ENCODE results near the gene KIF7.

Gene KIF7

DNA sequence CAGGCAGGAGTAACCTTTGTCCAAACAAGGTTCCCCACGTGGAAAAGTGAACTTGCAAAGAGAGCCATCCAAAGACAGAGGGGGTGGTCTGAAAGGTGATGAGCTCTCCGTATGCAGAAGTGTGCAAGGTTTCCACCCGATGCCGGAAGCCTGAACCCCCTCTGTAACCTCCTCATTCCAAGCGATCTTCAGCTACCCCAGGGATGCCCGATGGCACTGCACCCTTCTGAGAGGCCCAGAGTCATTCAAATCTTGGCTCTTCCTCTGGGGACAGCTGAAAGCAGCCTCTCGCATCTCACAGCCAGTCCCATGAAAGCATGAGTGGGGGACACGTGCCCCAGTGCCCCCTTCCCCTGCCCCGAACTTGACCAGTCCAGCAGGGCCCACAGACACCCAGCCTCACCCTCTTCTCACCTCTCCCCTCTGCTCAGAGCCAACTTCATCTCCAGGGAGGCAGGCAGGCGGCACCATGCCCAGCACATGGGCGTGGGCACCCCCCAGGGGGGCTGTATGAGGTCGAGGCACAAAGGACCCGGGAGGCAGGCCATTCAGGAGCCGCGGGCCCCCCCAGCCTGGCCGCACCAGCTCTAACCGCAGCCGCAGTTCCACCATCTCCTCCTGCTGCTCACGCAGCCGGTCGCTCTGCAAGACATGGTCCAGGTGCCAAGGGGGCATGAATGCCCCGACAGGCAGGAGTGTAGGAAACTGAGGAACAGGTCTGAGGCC lies 8.7 kb downstream of the KIF7 start:
- no peak for DNase-seq

- DNase-seq = no peak
These were observed 9.6 kb downstream of the KIF7 start for GRCh38 chr15:89645680-89646079.

DNA sequence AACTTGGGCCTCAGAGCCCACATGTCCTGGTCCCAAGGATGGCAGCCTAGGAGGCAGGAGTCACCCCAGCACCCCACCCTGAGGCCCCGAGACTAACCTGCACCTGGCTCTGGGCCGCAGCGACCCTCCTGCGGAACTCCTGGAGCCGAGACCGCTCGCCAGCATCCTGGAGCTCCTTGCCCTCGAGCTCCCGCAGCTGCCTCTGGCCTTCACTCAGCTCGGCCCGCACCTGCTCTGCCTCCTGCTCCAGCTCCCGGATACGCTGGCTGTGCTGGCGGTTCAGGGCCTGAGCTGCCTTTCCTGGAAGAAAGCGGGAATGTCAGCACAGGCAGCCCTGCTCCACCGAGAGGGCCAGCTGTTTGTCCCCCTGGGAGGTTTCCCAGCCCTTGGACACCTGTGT lies 13.2 kb downstream of the KIF7 start:
- DNase-seq = no peak

GRCh38 chr15:89641053-89641452 lies 14.2 kb downstream of the KIF7 start:
- no peak for DNase-seq

DNA sequence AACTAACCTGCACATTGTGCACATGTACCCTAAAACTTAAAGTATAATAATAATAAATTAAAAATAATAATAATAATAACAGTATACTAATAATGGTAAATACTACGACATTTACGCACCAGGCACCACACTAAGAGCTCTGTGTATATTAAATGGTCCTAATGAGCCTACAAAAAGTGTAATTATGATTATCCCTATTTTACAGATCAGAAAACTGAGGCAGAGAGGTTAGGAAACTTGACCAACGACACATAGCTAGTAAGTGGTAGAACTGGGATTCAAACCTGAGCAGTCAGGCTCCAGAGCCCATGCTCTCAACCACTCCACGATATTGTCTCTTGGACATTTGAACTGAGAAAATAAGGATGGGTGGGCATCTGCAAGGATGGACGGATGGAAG lies 15.0 kb downstream of the KIF7 start:
- DNase-seq = no peak

DNA sequence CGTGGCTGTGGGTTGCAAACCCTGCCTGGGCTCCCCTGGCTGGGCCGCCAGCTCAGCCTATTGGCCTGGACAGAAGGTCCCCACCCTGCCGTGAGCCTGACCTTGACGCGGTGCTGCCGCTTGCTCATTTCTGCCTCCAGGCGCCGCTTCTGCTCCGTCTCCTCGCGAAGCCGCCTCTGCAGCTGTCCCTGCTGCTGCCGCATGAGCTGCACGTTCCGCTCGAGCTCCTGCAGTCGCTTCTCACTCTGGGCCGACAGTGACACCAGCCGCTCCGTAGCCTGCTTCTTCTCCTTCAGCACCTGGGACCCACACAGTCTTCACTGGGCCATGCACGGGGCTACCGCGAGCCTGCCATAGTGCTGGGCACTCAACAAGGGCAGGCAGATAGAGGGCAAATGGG lies 21.7 kb downstream of the KIF7 start:
- no peak for DNase-seq

GRCh38 chr15:89632563-89633430 lies 22.5 kb downstream of the KIF7 start:
- DNase-seq = no peak

DNA sequence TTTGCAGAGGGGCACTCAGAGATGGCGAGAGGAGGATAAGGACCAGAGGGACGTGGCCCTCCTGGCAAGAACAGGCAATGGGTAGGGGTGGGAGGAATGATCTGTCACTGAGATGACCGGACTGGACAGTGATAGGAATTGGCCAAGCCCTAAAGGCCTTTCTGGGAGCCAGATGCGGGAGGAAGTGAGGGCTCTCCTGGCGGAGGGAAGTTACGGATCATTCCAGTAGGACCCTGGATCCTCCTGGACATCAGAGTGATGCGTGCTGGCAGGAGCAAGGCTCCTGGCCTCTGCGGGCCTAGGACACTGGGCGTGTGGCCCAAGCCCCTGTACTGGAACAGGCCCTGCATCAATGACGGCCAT lies 23.4 kb downstream of the KIF7 start:
- DNase-seq = no peak

- no peak for DNase-seq
These were observed 24.0 kb downstream of the KIF7 start for GRCh38 chr15:89630974-89631901.

GRCh38 chr15:89630260-89630659 lies 25.0 kb downstream of the KIF7 start:
- no peak for DNase-seq

DNA sequence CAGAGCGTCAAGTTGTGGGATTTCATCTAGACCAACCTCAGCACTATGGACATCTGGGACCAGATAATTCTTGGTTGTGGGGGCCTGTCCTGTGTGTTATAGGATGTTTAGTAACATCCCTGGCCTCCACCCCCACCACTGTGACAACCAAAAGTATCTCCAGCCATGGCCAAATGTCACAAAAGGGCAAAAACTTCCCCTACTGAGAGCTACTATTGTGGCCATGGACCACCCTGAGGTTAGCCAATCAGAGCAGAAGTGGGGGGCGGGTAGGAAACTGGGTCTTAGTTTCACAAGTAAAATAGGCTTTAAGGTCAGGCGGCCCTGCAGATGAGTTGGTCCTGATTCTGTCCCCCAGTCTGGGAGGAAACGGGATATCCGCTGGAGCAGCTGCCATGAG lies 25.4 kb downstream of the KIF7 start:
- no peak for DNase-seq

GRCh38 chr15:89628806-89629715 lies 26.2 kb downstream of the KIF7 start:
- no peak for DNase-seq

DNA sequence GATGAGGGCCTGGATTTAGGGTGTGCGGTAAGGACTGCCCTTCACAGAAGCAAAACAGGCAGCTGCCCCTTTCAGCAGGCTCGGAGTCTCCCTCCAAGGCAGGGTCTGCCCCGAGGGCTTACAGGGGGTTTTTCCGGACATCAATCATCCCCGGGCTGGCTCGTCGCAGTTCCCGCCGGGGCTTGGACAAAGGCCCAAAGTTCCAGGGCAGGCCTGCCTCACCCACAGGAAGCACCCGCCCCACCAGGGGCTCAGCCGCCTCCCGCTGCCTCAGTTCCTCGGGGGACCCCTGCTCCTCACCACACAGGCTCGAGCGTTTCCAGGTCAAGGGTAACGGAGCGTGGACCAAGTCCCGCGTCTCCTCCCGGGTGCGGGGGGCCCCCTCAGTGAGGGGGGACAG lies 27.0 kb downstream of the KIF7 start:
- no peak for DNase-seq

DNA sequence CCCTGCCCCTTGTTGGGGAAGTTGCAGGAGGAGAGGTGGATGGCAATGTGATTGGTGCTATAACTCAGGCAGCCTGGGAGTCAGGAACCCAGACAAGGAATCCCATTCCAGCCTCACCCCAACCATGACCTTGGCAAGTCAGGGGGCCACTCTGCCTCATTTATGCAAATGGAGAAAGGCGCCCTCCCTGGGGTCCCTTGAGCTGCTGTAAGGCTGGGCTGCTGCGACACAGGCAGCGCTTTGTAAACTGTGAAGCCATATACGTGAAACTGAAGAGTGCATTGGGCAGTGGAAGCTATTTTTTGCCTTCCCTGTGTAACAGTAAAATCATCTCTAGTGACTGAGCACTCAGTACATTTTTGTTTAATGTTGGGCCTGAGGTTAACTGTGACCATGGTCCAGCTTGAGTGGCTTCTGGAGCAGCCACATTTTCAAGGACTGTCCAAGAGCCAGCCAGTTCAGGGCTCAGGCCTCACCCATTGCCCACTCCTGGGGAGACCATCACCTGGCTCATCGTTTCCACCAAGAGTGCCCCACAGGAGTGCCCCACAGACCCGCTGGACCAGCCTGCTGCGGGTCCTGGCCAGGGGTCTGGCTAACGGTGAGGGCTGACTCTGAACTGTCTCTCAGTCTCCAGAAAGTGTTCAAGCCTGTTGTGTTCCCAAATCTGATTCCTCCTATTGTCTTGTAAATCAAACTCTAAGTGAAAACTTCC lies 27.9 kb downstream of the KIF7 start:
- no peak for DNase-seq

DNA sequence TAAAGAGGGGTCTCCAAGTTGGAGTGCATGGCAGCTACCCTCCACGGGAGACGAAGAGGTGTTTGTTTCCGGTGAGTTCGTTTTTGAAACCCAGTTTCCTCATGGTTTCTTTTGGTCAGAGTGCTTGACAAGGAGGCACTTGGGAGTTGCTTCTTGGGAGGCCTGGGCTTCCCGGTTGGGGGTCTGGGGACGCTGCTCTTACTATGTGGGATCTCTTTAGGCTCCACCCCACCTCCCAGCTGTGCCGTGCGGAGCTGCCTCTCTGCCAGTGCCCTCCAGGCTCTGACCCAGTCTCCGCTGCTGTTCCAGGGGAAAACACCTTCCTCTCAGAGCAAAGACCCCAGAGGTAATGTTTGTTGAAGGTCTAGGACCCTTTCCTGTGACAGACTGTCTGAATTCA lies 29.6 kb downstream of the KIF7 start:
- no peak for DNase-seq

- DNase-seq = no peak
These were observed 32.1 kb downstream of the KIF7 start for GRCh38 chr15:89623165-89623564.

DNA sequence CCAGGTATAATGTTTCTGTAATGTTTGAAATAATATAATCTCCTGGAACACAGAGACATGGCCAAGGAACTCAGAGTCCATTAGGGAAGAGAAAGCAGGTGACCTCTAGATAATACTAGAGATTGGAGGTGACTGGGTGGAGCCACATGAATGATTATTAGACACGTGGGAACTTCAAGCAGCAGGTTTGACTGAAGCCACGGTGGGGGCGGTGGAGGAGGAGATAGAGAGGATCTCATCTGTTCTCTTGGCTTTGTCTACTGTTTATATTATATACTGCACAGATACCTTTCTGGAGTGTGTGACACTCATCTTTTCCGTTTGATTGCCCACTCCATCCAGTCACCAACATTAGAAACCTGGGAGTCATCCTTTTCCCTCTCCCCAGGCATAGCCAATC lies 33.7 kb downstream of the KIF7 start:
- no peak for DNase-seq

DNA sequence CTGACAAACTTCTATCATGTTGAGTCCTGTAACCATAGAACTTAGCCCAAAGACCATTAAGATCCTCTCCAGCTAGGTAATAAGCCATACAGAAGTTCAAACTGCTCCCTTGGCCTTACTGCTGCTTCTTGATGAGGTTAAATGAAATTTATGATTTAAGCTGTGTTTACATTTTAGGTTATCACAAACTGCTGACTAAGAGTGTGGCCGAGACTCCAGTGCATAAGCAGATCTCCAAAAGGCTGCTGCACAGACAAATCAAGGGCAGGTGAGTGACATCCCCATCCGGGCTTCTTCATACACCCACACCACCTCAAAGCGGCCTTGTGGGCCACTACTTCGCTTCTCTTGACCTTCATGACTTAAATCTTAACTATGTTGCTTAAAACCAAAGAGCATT lies 39.0 kb downstream of the KIF7 start:
- no peak for DNase-seq

- no peak for DNase-seq
These were observed 40.1 kb downstream of the KIF7 start for GRCh38 chr15:89615135-89615534.

GRCh38 chr15:89614164-89614563 lies 41.1 kb downstream of the KIF7 start:
- no peak for DNase-seq

DNA sequence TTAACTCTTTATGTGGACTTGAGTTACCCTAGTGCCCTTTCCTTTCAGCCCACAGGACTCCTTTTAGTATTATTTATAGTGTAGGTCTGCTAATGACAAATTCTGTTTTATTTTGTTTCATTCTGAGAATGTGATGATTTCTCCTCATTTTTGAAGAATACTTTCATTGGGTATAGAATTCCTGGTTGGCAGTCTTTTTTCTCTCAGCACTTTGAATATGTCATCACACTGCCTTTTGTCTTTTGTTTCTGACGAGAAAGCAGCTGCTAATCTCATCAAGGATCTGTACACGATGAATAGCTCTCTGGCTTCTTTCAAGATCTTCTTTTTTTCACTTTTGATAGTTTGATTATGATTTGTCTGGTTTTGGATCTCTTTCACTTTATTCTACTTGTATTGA lies 42.2 kb downstream of the KIF7 start:
- no peak for DNase-seq

DNA sequence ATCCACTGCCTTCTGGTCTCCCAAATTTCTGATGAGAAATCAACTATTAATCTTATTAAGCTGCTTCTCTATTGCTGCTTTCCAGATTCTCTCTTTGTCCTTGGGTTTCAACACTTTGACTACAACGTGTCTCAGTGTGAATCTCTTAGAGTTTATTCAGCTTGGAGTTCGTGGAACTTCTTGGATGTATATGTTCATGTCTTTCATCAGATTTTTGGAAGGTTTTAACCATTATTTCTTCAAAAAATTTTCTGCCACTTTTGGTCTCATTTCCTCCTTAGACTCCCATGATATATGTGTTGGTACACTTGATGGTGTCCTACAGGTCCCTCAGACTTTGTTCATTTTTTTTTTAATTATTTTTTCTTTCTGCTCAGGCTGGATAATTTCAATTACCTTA lies 44.0 kb downstream of the KIF7 start:
- DNase-seq = no peak

Data from amniotic stem cell (primary cell).